Ovary (tissue), 3 donors: ENCODE measurements around the gene RPTOR.

ENCODE experiments used
- EP300 ChIP-seq: sonication (generic); formaldehyde crosslinking; IDR thresholded peaks from one replicate; pipeline ENCODE4 v1.6.1; 2017; ENCODE audit warnings: antibody characterized with exemption
- TF ChIP-seq, protein P1 (sequence below), 3 donors: fragments of 450-650 bp in 2 of 3; fragments of 200-600 bp in 1 of 3; IDR thresholded peaks; one replicate each; pipeline versions ENCODE4 v1.5.1 to v1.8.0; 2016 to 2022; ENCODE audit warnings: antibody characterized with exemption in 3 of 3, mild to moderate bottlenecking in 1 of 3
- donor health status: DM: no; HTN: no; CAD: no.

DNA sequence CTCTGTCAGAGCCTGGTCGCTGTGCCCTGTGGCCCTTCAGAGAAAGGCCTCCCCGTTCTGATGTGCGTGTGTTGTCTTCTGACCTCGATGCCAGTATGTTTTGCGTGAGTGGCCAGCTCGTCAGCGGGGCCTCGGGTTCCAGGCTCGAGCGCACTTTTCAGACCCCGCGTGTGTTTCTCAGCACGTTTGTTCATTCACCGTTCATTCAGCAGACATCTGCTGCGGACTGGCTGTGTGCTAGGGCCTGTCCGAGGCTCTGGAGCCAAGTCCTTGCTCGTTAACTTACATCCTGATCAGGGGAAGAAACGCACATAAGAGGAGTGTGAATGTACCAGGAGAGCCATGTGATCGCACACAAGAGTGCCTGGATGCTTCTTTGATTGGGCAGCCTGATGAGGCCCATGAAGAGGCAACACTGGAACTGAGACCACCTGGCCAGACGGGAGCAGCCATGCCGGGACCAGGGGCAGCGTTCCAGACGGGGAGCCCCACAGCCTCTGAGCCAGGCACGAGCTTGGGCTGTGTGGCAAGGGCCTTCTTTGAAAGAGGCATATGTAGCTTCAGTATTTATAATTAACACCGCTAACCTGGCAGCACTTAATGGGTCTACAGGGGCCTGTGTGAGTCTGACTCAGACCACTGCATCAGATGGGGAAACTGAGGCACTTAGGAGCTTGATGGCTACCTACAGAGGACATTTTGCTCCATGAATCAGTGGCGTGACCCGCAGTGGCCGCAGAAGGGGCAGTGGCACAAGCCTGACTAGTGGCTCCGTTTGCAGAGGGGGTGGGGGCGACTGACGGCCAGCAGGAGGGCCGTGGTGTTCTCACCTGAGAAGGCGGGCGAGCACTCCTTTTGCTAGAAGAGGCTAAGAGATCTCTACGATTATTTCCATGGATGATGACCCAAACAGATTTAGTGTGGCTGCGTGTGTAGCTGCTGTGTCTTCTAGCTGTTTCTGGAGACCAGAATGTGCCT, 259.1 kb downstream of the RPTOR start:
- TF ChIP-seq, protein P1, sequence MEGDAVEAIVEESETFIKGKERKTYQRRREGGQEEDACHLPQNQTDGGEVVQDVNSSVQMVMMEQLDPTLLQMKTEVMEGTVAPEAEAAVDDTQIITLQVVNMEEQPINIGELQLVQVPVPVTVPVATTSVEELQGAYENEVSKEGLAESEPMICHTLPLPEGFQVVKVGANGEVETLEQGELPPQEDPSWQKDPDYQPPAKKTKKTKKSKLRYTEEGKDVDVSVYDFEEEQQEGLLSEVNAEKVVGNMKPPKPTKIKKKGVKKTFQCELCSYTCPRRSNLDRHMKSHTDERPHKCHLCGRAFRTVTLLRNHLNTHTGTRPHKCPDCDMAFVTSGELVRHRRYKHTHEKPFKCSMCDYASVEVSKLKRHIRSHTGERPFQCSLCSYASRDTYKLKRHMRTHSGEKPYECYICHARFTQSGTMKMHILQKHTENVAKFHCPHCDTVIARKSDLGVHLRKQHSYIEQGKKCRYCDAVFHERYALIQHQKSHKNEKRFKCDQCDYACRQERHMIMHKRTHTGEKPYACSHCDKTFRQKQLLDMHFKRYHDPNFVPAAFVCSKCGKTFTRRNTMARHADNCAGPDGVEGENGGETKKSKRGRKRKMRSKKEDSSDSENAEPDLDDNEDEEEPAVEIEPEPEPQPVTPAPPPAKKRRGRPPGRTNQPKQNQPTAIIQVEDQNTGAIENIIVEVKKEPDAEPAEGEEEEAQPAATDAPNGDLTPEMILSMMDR (IDR thresholded peaks at IDR 0.05), result no peak
- TF ChIP-seq EP300, result no peak
